GM12873 (cell line): ENCODE results near the gene PHLPP1.

Experiments used
- TF ChIP-seq, protein P1 (sequence below): IDR thresholded peaks from 2 replicates; pipeline ENCODE4 v1.5.1; 2012; ENCODE audit warnings: low read depth, mild to moderate bottlenecking, moderate library complexity, low read length, control low read depth; ENCODE audit not compliant: insufficient read depth; ENCODE audit errors: missing control alignments

The PHLPP1 gene

GRCh38 chr18:62834715-62835114 is 119.4 kb downstream of the PHLPP1 start:
- TF ChIP-seq, protein P1, sequence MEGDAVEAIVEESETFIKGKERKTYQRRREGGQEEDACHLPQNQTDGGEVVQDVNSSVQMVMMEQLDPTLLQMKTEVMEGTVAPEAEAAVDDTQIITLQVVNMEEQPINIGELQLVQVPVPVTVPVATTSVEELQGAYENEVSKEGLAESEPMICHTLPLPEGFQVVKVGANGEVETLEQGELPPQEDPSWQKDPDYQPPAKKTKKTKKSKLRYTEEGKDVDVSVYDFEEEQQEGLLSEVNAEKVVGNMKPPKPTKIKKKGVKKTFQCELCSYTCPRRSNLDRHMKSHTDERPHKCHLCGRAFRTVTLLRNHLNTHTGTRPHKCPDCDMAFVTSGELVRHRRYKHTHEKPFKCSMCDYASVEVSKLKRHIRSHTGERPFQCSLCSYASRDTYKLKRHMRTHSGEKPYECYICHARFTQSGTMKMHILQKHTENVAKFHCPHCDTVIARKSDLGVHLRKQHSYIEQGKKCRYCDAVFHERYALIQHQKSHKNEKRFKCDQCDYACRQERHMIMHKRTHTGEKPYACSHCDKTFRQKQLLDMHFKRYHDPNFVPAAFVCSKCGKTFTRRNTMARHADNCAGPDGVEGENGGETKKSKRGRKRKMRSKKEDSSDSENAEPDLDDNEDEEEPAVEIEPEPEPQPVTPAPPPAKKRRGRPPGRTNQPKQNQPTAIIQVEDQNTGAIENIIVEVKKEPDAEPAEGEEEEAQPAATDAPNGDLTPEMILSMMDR, result no peak

DNA sequence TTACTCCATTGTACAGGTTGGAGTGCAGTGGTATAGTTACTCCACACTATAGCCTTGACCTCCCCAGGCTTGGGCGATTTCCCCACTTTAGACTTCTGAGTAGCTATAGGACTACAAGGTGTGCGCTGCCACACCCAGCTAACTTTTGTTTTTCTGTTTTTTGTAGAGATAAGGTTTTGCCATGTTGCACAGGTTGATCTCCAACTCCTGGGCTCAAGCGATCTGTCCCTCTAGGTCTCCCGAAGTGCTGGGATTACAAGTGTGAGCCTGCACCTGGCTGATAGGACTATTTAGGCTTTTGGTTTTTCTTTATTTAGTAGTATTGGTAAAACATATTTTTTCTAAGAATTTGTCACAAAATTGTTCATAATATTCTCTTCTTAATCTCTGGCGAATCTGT is 121.7 kb downstream of the PHLPP1 start:
- TF ChIP-seq, protein P1, result no peak

GRCh38 chr18:62838475-62839098 is 123.2 kb downstream of the PHLPP1 start:
- TF ChIP-seq, protein P1, result no peak

DNA sequence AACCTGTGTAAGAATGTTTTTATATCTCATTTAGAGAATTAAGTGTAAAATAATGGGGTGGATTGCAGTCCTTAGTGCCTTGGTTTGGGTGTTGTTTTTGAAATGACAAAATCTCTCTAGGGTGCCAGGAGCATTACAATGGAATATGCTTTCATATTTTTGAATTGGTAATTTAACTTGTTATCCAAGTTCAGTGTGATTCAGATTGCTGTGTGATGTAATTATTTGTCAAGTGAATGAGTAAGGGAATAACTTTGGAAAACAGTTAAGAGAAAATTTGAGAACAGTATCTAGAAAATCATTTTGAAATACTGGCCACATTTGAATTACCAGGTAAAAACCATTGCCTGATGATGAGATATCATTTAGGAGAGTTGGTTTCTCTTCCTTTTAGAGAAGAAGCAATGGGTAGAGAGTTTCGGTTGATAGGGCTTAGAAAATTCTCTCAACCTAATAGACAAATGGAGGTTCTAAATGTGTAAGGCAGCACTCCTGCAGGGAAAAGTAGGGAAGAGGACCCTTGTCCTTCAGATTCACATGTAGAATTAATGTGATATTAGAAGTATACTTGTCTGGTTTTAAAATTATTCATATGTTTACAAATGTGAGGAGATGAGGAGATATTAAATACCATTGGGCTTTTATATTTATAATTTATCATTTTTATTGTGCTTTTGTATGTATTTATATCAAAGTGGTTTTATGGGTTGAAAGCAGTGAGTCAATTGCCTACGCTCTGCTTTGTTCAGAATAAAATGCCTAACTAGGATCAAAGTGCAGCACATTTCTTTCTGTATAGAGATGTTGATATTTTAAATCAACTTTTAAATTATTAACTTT is 124.8 kb downstream of the PHLPP1 start:
- TF ChIP-seq, protein P1, result no peak

- TF ChIP-seq, protein P1, result no peak
These were observed 126.1 kb downstream of the PHLPP1 start for GRCh38 chr18:62841405-62841804.

DNA sequence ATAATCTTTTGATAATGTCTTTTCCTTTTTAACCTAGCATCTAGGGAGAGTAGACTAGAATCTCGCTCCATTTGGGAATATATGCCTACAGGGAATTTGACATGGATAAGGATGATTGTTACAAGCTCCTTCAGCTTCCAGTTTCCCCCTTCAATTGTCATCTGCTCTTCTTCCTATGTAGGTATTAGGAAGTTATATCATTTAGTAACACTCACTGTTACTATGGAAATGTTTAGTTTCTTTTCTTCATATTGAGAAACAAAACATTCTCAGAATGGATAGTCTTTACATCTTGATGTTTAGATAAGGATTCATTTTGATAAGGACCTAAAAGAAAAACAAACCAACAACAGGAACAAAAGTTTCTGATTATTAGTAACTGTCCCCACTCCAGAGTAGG is 127.6 kb downstream of the PHLPP1 start:
- TF ChIP-seq, protein P1, result no peak

DNA sequence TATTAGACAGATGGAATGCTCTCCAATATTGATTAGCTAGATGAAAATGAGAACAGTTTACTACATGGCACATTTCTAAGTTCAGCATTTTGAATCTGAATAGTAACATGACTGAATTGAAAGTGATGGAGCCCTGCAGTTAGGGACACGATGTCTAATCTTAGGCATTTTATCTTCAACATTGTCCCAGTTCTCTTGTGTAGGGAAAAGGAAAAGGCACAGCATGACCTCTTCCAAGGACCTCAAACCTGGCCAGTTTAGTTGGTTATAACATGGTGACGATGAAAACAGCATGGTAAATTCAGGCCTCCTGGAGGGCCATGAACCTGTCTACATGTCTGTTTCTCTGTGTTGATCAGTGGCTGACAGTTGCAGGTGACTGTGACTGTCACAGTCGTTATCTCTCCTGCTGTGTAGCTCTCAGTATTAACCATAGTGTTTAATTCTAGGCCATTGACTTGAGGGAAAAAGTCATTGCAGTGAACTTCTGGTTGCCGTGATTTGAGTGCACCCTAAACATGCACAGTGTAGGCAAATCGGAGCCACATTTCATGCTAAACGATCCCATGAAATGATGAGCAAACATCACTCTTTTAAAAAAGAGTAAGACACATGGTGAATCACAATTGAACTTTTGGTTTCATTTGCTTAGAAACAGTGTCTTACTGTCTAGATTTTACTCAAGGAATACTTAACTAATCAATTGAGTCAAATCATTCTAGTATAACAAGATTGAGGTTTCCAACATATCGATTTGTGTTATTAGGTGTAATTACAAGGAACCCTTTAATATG is 129.7 kb downstream of the PHLPP1 start:
- TF ChIP-seq, protein P1, result no peak
